ENCODE data around the gene SRI.

GRCh38 chr7:88208521-88208920 is 11.3 kb downstream of the SRI start:
- TF ChIP-seq CTCF (IDR thresholded peaks at IDR 0.05 in 4 of 5, conservative IDR thresholded peaks at IDR 0.05 in 1 of 5) (no peak), POLR2A (IDR thresholded peaks at IDR 0.05) (no peak)

All from gastrocnemius medialis (tissue), 4 donors.